ENCODE results near the gene PKP2. TPM values are rescaled to one million over a fixed set of nuclear protein-coding genes. Genes with fewer than 3 reads are reported as not detected.

PKP2 gene
- total and polyA plus RNA-seq, 2 of the 8 experiments (the other 6 are each of a cell fraction or from before 2014, with no cell fraction given) = 9.6 to 44.8 TPM

DNA sequence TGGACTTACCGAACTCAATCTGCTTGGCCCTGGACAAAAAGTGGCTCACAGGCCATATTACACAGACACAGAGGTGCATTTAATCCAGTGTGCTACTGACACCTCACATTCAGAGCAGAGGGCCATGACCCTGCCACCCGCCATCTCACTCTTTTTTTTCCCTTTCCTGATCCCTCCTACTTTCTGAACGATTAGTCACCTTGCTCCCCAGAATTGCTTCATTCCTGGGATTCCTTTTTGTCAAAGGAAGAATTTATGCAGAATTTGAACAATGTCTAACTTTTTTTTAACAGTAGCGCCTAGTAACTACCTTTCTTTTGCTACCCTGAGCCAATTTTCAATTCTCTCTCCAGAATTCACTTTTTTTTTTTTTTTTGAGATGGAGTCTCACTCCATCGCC, 4.6 kb downstream of the PKP2 start (continued):
- TF ChIP-seq, protein P1, sequence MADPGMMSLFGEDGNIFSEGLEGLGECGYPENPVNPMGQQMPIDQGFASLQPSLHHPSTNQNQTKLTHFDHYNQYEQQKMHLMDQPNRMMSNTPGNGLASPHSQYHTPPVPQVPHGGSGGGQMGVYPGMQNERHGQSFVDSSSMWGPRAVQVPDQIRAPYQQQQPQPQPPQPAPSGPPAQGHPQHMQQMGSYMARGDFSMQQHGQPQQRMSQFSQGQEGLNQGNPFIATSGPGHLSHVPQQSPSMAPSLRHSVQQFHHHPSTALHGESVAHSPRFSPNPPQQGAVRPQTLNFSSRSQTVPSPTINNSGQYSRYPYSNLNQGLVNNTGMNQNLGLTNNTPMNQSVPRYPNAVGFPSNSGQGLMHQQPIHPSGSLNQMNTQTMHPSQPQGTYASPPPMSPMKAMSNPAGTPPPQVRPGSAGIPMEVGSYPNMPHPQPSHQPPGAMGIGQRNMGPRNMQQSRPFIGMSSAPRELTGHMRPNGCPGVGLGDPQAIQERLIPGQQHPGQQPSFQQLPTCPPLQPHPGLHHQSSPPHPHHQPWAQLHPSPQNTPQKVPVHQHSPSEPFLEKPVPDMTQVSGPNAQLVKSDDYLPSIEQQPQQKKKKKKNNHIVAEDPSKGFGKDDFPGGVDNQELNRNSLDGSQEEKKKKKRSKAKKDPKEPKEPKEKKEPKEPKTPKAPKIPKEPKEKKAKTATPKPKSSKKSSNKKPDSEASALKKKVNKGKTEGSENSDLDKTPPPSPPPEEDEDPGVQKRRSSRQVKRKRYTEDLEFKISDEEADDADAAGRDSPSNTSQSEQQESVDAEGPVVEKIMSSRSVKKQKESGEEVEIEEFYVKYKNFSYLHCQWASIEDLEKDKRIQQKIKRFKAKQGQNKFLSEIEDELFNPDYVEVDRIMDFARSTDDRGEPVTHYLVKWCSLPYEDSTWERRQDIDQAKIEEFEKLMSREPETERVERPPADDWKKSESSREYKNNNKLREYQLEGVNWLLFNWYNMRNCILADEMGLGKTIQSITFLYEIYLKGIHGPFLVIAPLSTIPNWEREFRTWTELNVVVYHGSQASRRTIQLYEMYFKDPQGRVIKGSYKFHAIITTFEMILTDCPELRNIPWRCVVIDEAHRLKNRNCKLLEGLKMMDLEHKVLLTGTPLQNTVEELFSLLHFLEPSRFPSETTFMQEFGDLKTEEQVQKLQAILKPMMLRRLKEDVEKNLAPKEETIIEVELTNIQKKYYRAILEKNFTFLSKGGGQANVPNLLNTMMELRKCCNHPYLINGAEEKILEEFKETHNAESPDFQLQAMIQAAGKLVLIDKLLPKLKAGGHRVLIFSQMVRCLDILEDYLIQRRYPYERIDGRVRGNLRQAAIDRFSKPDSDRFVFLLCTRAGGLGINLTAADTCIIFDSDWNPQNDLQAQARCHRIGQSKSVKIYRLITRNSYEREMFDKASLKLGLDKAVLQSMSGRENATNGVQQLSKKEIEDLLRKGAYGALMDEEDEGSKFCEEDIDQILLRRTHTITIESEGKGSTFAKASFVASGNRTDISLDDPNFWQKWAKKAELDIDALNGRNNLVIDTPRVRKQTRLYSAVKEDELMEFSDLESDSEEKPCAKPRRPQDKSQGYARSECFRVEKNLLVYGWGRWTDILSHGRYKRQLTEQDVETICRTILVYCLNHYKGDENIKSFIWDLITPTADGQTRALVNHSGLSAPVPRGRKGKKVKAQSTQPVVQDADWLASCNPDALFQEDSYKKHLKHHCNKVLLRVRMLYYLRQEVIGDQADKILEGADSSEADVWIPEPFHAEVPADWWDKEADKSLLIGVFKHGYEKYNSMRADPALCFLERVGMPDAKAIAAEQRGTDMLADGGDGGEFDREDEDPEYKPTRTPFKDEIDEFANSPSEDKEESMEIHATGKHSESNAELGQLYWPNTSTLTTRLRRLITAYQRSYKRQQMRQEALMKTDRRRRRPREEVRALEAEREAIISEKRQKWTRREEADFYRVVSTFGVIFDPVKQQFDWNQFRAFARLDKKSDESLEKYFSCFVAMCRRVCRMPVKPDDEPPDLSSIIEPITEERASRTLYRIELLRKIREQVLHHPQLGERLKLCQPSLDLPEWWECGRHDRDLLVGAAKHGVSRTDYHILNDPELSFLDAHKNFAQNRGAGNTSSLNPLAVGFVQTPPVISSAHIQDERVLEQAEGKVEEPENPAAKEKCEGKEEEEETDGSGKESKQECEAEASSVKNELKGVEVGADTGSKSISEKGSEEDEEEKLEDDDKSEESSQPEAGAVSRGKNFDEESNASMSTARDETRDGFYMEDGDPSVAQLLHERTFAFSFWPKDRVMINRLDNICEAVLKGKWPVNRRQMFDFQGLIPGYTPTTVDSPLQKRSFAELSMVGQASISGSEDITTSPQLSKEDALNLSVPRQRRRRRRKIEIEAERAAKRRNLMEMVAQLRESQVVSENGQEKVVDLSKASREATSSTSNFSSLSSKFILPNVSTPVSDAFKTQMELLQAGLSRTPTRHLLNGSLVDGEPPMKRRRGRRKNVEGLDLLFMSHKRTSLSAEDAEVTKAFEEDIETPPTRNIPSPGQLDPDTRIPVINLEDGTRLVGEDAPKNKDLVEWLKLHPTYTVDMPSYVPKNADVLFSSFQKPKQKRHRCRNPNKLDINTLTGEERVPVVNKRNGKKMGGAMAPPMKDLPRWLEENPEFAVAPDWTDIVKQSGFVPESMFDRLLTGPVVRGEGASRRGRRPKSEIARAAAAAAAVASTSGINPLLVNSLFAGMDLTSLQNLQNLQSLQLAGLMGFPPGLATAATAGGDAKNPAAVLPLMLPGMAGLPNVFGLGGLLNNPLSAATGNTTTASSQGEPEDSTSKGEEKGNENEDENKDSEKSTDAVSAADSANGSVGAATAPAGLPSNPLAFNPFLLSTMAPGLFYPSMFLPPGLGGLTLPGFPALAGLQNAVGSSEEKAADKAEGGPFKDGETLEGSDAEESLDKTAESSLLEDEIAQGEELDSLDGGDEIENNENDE (IDR thresholded peaks at IDR 0.05; ENCODE audit: insufficient replicate concordance, low read length) = no peak
